ENCODE data around the gene RASGRP1.
"Not testable (repeated sequence)": the region's sequence is repeated elsewhere in the genome, so short reads cannot be mapped to it uniquely, and the experiment has no call there.

Gene RASGRP1

GRCh38 chr15:38564557-38565286 lies at the start of gene RASGRP1:
RASGRP1 (minus strand) TSS chr15:38564814; CDS start chr15:38564628, 186 bp downstream.
- DNase-seq: no peak

GRCh38 chr15:38613085-38613484 lies 48.5 kb upstream of the RASGRP1 start:
- DNase-seq: no peak

- DNase-seq: no peak
Observed at GRCh38 chr15:38612159-38612863, 47.7 kb upstream of the RASGRP1 start.

- no peak for DNase-seq
Observed at GRCh38 chr15:38611228-38611627, 46.6 kb upstream of the RASGRP1 start.

- DNase-seq: no peak
Observed at GRCh38 chr15:38610748-38611147, 46.1 kb upstream of the RASGRP1 start.

- DNase-seq: no peak
Observed at GRCh38 chr15:38609097-38609738, 44.6 kb upstream of the RASGRP1 start.

GRCh38 chr15:38608682-38609081 lies 44.1 kb upstream of the RASGRP1 start:
- no peak for DNase-seq

- no peak for DNase-seq
Observed at GRCh38 chr15:38605744-38606143, 41.1 kb upstream of the RASGRP1 start.

GRCh38 chr15:38603672-38604071 lies 39.1 kb upstream of the RASGRP1 start:
- DNase-seq: no peak

GRCh38 chr15:38602910-38603670 lies 38.5 kb upstream of the RASGRP1 start:
- no peak for DNase-seq

- no peak for DNase-seq
Observed at GRCh38 chr15:38600236-38600635, 35.6 kb upstream of the RASGRP1 start.

GRCh38 chr15:38598749-38599148 lies 34.1 kb upstream of the RASGRP1 start:
- DNase-seq: no peak

GRCh38 chr15:38597219-38597800 lies 32.7 kb upstream of the RASGRP1 start:
- DNase-seq: no peak

GRCh38 chr15:38593524-38593923 lies 28.9 kb upstream of the RASGRP1 start:
- no peak for DNase-seq

GRCh38 chr15:38589502-38589901 lies 24.9 kb upstream of the RASGRP1 start:
- no peak for DNase-seq

GRCh38 chr15:38588672-38589071 lies 24.1 kb upstream of the RASGRP1 start:
- DNase-seq: no peak

- no peak for DNase-seq
Observed at GRCh38 chr15:38587214-38587613, 22.6 kb upstream of the RASGRP1 start.

- DNase-seq: not testable (repeated sequence)
Observed at GRCh38 chr15:38586005-38586404, 21.4 kb upstream of the RASGRP1 start.

- no peak for DNase-seq
Observed at GRCh38 chr15:38578626-38579025, 14.0 kb upstream of the RASGRP1 start.

GRCh38 chr15:38577424-38577987 lies 12.9 kb upstream of the RASGRP1 start:
- DNase-seq: no peak

- DNase-seq: no peak
Observed at GRCh38 chr15:38576837-38577236, 12.2 kb upstream of the RASGRP1 start.

GRCh38 chr15:38576261-38576660 lies 11.6 kb upstream of the RASGRP1 start:
- DNase-seq: no peak

Measured in Kasumi-1 (cell line).